HepG2 (cell line): Measurements from ENCODE around the gene HERPUD2. TPM values are rescaled to one million over a fixed set of nuclear protein-coding genes. Genes with fewer than 3 reads are reported as not detected.

Source experiments
- CEBPG ChIP-seq: IDR thresholded peaks from 2 replicates; pipeline ENCODE4 v1.6.1; 2016
- FOSL1 ChIP-seq: sonication (generic); formaldehyde crosslinking; IDR thresholded peaks from 2 replicates; pipeline ENCODE4 v1.9.0; 2021; ENCODE audit warnings: missing genetic modification reagents, borderline replicate concordance
- NCOR1 ChIP-seq: fragments of 200-600 bp; sonication (generic); IDR thresholded peaks from 2 replicates; pipeline ENCODE4 v1.7.0; 2017; ENCODE audit warnings: antibody characterized with exemption, low read length, borderline replicate concordance
- NFYB ChIP-seq: sonication (generic); formaldehyde crosslinking; IDR thresholded peaks from 2 replicates; pipeline ENCODE4 v1.4.0; 2020; ENCODE audit warnings: missing genetic modification reagents
- POLR2A ChIP-seq, 2 experiments: IDR thresholded peaks; 2 replicates each; pipeline ENCODE4 v1.6.1; 2011; ENCODE audit warnings: low read depth in 2 of 2, low read length in 2 of 2, mild to moderate bottlenecking in 1 of 2, moderate library complexity in 1 of 2; ENCODE audit not compliant: insufficient read depth in 1 of 2
- RARA ChIP-seq: IDR thresholded peaks from 2 replicates; pipeline ENCODE4 v1.6.1; 2016; ENCODE audit warnings: missing genetic modification reagents, missing compliant biosample characterization
- SMAD9 ChIP-seq: sonication (generic); formaldehyde crosslinking; IDR thresholded peaks from 2 replicates; pipeline ENCODE4 v1.5.1; 2020; ENCODE audit warnings: mild to moderate bottlenecking, missing genetic modification reagents
- SOX5 ChIP-seq: IDR thresholded peaks from 2 replicates; pipeline ENCODE4 v1.6.1; 2016; ENCODE audit warnings: borderline replicate concordance
- SOX6 ChIP-seq, 2 experiments: fragments of 450-650 bp in 1 of 2; sonication (generic) in 1 of 2; formaldehyde crosslinking in 1 of 2; IDR thresholded peaks; 2 replicates each; pipeline versions ENCODE4 v1.4.0 to v1.6.1; 2017 to 2020; ENCODE audit warnings: antibody characterized with exemption in 1 of 2, mild to moderate bottlenecking in 1 of 2, missing genetic modification reagents in 1 of 2
- ZC3H13 ChIP-seq: sonication (generic); formaldehyde crosslinking; IDR thresholded peaks from 2 replicates; pipeline ENCODE4 v1.8.1; 2023; ENCODE audit warnings: mild to moderate bottlenecking, missing genetic modification reagents, moderate library complexity
- ZNF180 ChIP-seq: sonication (generic); formaldehyde crosslinking; IDR thresholded peaks from 2 replicates; pipeline ENCODE4 v1.4.0; 2020; ENCODE audit warnings: low read depth, missing genetic modification reagents, borderline replicate concordance
- ZNF253 ChIP-seq: sonication (generic); formaldehyde crosslinking; IDR thresholded peaks from 2 replicates; pipeline ENCODE4 v1.8.0; 2022; ENCODE audit warnings: mild to moderate bottlenecking, missing genetic modification reagents, borderline replicate concordance
- ZNF737 ChIP-seq: sonication (generic); formaldehyde crosslinking; IDR thresholded peaks from 2 replicates; pipeline ENCODE4 v1.5.0; 2020; ENCODE audit warnings: missing genetic modification reagents, mild to moderate bottlenecking, borderline replicate concordance
- ZNF776 ChIP-seq: sonication (generic); formaldehyde crosslinking; IDR thresholded peaks from 2 replicates; pipeline ENCODE4 v1.4.0; 2020; ENCODE audit warnings: mild to moderate bottlenecking, missing genetic modification reagents
- ZNF780A ChIP-seq: sonication (generic); formaldehyde crosslinking; IDR thresholded peaks from 2 replicates; pipeline ENCODE4 v1.8.0; 2022; ENCODE audit warnings: mild to moderate bottlenecking, missing genetic modification reagents, moderate library complexity
- polyA plus RNA-seq, 8 experiments: library from polyadenylated mRNA; depleted of rRNA in 3 of 8; stranded (reverse) in 7 of 8; unstranded in 1 of 8; fragments of >200 nt; fragmentation: Illumina TruSeq in 4 of 8; extraction: Trizol in 4 of 8; gene quantifications; 2 replicates each; pipeline versions ENCODE4 v1.2.1 to v1.2.3, GENCODE V29; 2011 to 2016; ENCODE audit warnings: low read depth in 4 of 8, missing spikeins in 1 of 8, mixed read lengths in 1 of 8; ENCODE audit not compliant: insufficient read depth in 1 of 8
- total RNA-seq, 5 experiments: library from RNA; depleted of rRNA; stranded (reverse); fragments of >200 nt; fragmentation: Illumina TruSeq; extraction: Trizol; gene quantifications; 2 replicates each; pipeline ENCODE4 v1.2.3, GENCODE V29; 2016; ENCODE audit warnings: low read depth in 1 of 5
- TF ChIP-seq, protein P1 (sequence below): sonication (generic); formaldehyde crosslinking; IDR thresholded peaks from 2 replicates; pipeline ENCODE4 v1.8.1; 2023; ENCODE audit warnings: mild to moderate bottlenecking, missing genetic modification reagents
- TF ChIP-seq, protein P2 (sequence below): IDR thresholded peaks from 2 replicates; pipeline ENCODE4 v1.6.1; 2016; ENCODE audit warnings: low read depth
- TF ChIP-seq, protein P3 (sequence below): sonication (generic); formaldehyde crosslinking; IDR thresholded peaks from 2 replicates; pipeline ENCODE4 v1.5.0; 2020; ENCODE audit warnings: missing genetic modification reagents, mild to moderate bottlenecking, borderline replicate concordance
- TF ChIP-seq, protein P4 (sequence below): sonication (generic); formaldehyde crosslinking; IDR thresholded peaks from 2 replicates; pipeline ENCODE4 v1.5.1; 2020; ENCODE audit warnings: missing genetic modification reagents, mild to moderate bottlenecking, borderline replicate concordance
- TF ChIP-seq, protein P5 (sequence below): IDR thresholded peaks from 2 replicates; pipeline ENCODE4 v1.6.1; 2012; ENCODE audit warnings: low read depth, low read length, improper control_type of control experiment

Gene HERPUD2
- total and polyA plus RNA-seq, 2 of the 13 experiments (the other 11 are each of a cell fraction or from before 2014, with no cell fraction given): 10.7 to 38.6 TPM

DNA sequence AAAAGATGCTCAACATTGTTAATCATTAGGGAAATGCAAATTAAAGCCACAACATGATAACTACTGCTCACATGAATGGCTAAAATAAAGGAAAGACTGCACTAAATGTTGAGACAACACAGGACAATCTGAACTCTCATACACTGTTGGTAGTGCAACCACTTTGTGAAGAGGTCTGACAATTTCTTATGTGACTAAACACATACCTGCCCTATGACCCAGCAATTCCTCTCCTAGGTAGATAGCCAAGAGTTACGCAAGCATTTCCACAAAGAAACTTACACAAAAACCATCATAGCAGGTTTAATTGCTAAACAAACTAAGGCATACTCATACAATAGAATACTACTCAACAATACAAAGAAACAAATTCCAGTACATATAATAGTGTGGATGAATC lies 41.8 kb upstream of the HERPUD2 start (continued):
- no peak for TF ChIP-seq ZNF737
- no peak for TF ChIP-seq POLR2A (IDR thresholded peaks at IDR 0.05; ENCODE audit: insufficient read depth in 1 of 2, low read depth in 2 of 2, low read length in 2 of 2)
- TF ChIP-seq, protein P1, sequence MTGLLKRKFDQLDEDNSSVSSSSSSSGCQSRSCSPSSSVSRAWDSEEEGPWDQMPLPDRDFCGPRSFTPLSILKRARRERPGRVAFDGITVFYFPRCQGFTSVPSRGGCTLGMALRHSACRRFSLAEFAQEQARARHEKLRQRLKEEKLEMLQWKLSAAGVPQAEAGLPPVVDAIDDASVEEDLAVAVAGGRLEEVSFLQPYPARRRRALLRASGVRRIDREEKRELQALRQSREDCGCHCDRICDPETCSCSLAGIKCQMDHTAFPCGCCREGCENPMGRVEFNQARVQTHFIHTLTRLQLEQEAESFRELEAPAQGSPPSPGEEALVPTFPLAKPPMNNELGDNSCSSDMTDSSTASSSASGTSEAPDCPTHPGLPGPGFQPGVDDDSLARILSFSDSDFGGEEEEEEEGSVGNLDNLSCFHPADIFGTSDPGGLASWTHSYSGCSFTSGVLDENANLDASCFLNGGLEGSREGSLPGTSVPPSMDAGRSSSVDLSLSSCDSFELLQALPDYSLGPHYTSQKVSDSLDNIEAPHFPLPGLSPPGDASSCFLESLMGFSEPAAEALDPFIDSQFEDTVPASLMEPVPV (CRISPR knock-in tag): no peak
- no peak for TF ChIP-seq ZNF180 (CRISPR knock-in tag)
- TF ChIP-seq, protein P2, sequence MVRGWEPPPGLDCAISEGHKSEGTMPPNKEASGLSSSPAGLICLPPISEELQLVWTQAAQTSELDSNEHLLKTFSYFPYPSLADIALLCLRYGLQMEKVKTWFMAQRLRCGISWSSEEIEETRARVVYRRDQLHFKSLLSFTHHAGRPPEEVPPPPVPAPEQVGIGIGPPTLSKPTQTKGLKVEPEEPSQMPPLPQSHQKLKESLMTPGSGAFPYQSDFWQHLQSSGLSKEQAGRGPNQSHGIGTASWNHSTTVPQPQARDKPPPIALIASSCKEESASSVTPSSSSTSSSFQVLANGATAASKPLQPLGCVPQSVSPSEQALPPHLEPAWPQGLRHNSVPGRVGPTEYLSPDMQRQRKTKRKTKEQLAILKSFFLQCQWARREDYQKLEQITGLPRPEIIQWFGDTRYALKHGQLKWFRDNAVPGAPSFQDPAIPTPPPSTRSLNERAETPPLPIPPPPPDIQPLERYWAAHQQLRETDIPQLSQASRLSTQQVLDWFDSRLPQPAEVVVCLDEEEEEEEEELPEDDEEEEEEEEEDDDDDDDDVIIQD (CRISPR knock-in tag): peak; percentile 65; the same call in 1 of the 2 replicates
- TF ChIP-seq, protein P3, sequence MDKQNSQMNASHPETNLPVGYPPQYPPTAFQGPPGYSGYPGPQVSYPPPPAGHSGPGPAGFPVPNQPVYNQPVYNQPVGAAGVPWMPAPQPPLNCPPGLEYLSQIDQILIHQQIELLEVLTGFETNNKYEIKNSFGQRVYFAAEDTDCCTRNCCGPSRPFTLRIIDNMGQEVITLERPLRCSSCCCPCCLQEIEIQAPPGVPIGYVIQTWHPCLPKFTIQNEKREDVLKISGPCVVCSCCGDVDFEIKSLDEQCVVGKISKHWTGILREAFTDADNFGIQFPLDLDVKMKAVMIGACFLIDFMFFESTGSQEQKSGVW (CRISPR knock-in tag): no peak
- TF ChIP-seq ZNF780A: no peak
- no peak for TF ChIP-seq ZC3H13 (CRISPR knock-in tag)
- no peak for TF ChIP-seq SOX6 (IDR thresholded peaks at IDR 0.05)
- peak; percentile 95 for TF ChIP-seq SOX6 (CRISPR knock-in tag; IDR thresholded peaks at IDR 0.05)
- TF ChIP-seq, protein P4, sequence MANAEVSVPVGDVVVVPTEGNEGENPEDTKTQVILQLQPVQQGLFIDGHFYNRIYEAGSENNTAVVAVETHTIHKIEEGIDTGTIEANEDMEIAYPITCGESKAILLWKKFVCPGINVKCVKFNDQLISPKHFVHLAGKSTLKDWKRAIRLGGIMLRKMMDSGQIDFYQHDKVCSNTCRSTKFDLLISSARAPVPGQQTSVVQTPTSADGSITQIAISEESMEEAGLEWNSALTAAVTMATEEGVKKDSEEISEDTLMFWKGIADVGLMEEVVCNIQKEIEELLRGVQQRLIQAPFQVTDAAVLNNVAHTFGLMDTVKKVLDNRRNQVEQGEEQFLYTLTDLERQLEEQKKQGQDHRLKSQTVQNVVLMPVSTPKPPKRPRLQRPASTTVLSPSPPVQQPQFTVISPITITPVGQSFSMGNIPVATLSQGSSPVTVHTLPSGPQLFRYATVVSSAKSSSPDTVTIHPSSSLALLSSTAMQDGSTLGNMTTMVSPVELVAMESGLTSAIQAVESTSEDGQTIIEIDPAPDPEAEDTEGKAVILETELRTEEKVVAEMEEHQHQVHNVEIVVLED: no peak
- no peak for TF ChIP-seq ZNF776 (CRISPR knock-in tag)
- TF ChIP-seq NCOR1: 0 out of 2 replicates have a peak, but pooled peaks have one; percentile 42
- peak; percentile 97 for TF ChIP-seq SOX5
- peak; percentile 97 for TF ChIP-seq CEBPG (CRISPR knock-in tag)
- TF ChIP-seq SMAD9 (CRISPR knock-in tag): no peak
- TF ChIP-seq ZNF253 (CRISPR knock-in tag): no peak
- no peak for TF ChIP-seq FOSL1 (CRISPR knock-in tag)
- TF ChIP-seq RARA: peak; percentile 24; the same call in 1 of the 2 replicates
- TF ChIP-seq, protein P5, sequence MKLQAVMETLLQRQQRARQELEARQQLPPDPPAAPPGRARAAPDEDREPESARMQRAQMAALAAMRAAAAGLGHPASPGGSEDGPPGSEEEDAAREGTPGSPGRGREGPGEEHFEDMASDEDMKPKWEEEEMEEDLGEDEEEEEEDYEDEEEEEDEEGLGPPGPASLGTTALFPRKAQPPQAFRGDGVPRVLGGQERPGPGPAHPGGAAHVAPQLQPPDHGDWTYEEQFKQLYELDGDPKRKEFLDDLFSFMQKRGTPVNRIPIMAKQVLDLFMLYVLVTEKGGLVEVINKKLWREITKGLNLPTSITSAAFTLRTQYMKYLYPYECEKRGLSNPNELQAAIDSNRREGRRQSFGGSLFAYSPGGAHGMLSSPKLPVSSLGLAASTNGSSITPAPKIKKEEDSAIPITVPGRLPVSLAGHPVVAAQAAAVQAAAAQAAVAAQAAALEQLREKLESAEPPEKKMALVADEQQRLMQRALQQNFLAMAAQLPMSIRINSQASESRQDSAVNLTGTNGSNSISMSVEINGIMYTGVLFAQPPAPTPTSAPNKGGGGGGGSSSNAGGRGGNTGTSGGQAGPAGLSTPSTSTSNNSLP: peak; percentile 84
- no peak for TF ChIP-seq NFYB (CRISPR knock-in tag)
